HepG2 (cell line): ENCODE measurements around the gene PAPOLA. TPM values are rescaled to one million over a fixed set of nuclear protein-coding genes. Genes with fewer than 3 reads are reported as not detected.
A peak's percentile ranks its signal among the peaks of the same experiment; 100 is the strongest.

Experiments used
- KLF9 ChIP-seq: IDR thresholded peaks from 2 replicates; pipeline ENCODE4 v1.6.1; 2016; ENCODE audit warnings: low read depth
- NAIF1 ChIP-seq: sonication (generic); formaldehyde crosslinking; IDR thresholded peaks from 2 replicates; pipeline ENCODE4 v1.5.0; 2020; ENCODE audit warnings: mild to moderate bottlenecking, missing genetic modification reagents, borderline replicate concordance
- RCOR2 ChIP-seq: IDR thresholded peaks from 2 replicates; pipeline ENCODE4 v1.6.1; 2016; ENCODE audit warnings: missing biosample characterization, missing genetic modification reagents
- SALL1 ChIP-seq: sonication (generic); formaldehyde crosslinking; IDR thresholded peaks from 2 replicates; pipeline ENCODE4 v1.8.0; 2022; ENCODE audit warnings: mild to moderate bottlenecking, missing genetic modification reagents
- SMC3 ChIP-seq: IDR thresholded peaks from 2 replicates; pipeline ENCODE4 v1.6.1; 2011; ENCODE audit warnings: low read length, improper control_type of control experiment
- SNAI1 ChIP-seq: sonication (generic); formaldehyde crosslinking; IDR thresholded peaks from 2 replicates; pipeline ENCODE4 v1.5.0; 2020; ENCODE audit warnings: mild to moderate bottlenecking, missing genetic modification reagents, borderline replicate concordance
- SNAPC2 ChIP-seq: sonication (generic); formaldehyde crosslinking; IDR thresholded peaks from 2 replicates; pipeline ENCODE4 v1.8.1; 2022; ENCODE audit warnings: mild to moderate bottlenecking, missing genetic modification reagents
- SNAPC5 ChIP-seq: sonication (generic); formaldehyde crosslinking; IDR thresholded peaks from 2 replicates; pipeline ENCODE4 v1.8.1; 2023; ENCODE audit warnings: mild to moderate bottlenecking, missing genetic modification reagents, borderline replicate concordance
- SOX6 ChIP-seq, 2 experiments: fragments of 450-650 bp in 1 of 2; sonication (generic) in 1 of 2; formaldehyde crosslinking in 1 of 2; IDR thresholded peaks; 2 replicates each; pipeline versions ENCODE4 v1.4.0 to v1.6.1; 2017 to 2020; ENCODE audit warnings: antibody characterized with exemption in 1 of 2, mild to moderate bottlenecking in 1 of 2, missing genetic modification reagents in 1 of 2
- SYNCRIP ChIP-seq: fragments of 200-400 bp; formaldehyde crosslinking; IDR thresholded peaks from 2 replicates; pipeline ENCODE4 v1.6.1; 2018; ENCODE audit warnings: mild to moderate bottlenecking, low read depth, low read length; ENCODE audit not compliant: insufficient read depth
- XRCC5 ChIP-seq: fragments of 200-400 bp; formaldehyde crosslinking; optimal IDR thresholded peaks from 2 replicates; pipeline ENCODE3; 2017; ENCODE audit warnings: mild to moderate bottlenecking, low read length
- ZBTB21 ChIP-seq: sonication (generic); formaldehyde crosslinking; IDR thresholded peaks from 2 replicates; pipeline ENCODE4 v1.4.0; 2020; ENCODE audit warnings: missing genetic modification reagents
- ZMYM2 ChIP-seq: sonication (generic); formaldehyde crosslinking; IDR thresholded peaks from 2 replicates; pipeline ENCODE4 v1.8.0; 2022; ENCODE audit warnings: mild to moderate bottlenecking, missing genetic modification reagents
- ZNF275 ChIP-seq: sonication (generic); formaldehyde crosslinking; IDR thresholded peaks from 2 replicates; pipeline ENCODE4 v1.8.0; 2022; ENCODE audit warnings: missing genetic modification reagents, mild to moderate bottlenecking, inconsistent platforms, borderline replicate concordance
- ZNF317 ChIP-seq: sonication (generic); formaldehyde crosslinking; IDR thresholded peaks from 2 replicates; pipeline ENCODE4 v1.5.0; 2020; ENCODE audit warnings: mild to moderate bottlenecking, missing genetic modification reagents
- ZNF598 ChIP-seq: sonication (generic); formaldehyde crosslinking; IDR thresholded peaks from 2 replicates; pipeline ENCODE4 v1.5.1; 2020; ENCODE audit warnings: mild to moderate bottlenecking, missing genetic modification reagents, borderline replicate concordance
- polyA plus RNA-seq, 8 experiments: library from polyadenylated mRNA; depleted of rRNA in 3 of 8; stranded (reverse) in 7 of 8; unstranded in 1 of 8; fragments of >200 nt; fragmentation: Illumina TruSeq in 4 of 8; extraction: Trizol in 4 of 8; gene quantifications; 2 replicates each; pipeline versions ENCODE4 v1.2.1 to v1.2.3, GENCODE V29; 2011 to 2016; ENCODE audit warnings: low read depth in 4 of 8, missing spikeins in 1 of 8, mixed read lengths in 1 of 8; ENCODE audit not compliant: insufficient read depth in 1 of 8
- total RNA-seq, 5 experiments: library from RNA; depleted of rRNA; stranded (reverse); fragments of >200 nt; fragmentation: Illumina TruSeq; extraction: Trizol; gene quantifications; 2 replicates each; pipeline ENCODE4 v1.2.3, GENCODE V29; 2016; ENCODE audit warnings: low read depth in 1 of 5
- TF ChIP-seq, protein P1 (sequence below): sonication (generic); formaldehyde crosslinking; IDR thresholded peaks from 2 replicates; pipeline ENCODE4 v1.4.0; 2020; ENCODE audit warnings: missing genetic modification reagents
- TF ChIP-seq, protein P2 (sequence below): sonication (generic); formaldehyde crosslinking; IDR thresholded peaks from 2 replicates; pipeline ENCODE4 v1.5.0; 2020; ENCODE audit warnings: mild to moderate bottlenecking, missing genetic modification reagents, borderline replicate concordance

PAPOLA gene
- total and polyA plus RNA-seq, 2 of the 13 experiments (the other 11 are each of a cell fraction or from before 2014, with no cell fraction given), result 103 to 151 TPM

DNA sequence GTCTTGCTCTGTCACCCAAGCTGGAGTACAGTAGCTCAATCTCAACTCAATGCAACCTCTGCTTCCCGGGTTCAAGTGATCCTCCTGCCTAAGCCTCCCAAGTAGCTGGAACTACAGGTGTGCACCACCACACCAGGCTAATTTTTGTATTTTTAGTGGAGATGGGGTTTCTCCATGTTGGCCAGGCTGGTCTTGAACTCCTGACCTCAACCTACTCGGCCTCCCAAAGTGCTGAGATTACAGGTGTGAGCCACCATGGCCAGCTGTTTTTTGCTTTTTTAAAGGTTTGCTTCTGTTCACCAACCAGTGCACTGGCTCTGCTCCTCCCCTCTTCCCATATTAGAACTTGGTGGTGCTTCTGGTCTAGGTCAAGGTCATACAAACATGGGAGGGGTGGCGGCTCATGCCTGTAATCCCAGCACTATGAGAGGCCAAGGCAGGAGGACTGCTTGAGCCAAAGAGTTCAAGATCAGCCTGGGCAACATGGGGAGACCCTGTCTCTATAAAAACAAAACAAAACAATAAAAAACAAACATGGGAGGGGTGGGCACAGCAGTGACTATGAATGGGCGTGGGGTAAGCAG is 20.4 kb upstream of the PAPOLA start (continued):
- TF ChIP-seq SOX6 (IDR thresholded peaks at IDR 0.05) (no peak), SOX6 (CRISPR knock-in tag; IDR thresholded peaks at IDR 0.05) (no peak), SALL1 (CRISPR knock-in tag) (peak; percentile 50; the same call in 1 of the 2 replicates), ZNF317 (CRISPR knock-in tag) (no peak), SYNCRIP (no peak), RCOR2 (CRISPR knock-in tag) (no peak), NAIF1 (no peak), SNAPC2 (CRISPR knock-in tag) (no peak), SNAPC5 (no peak), ZNF275 (CRISPR knock-in tag) (no peak), ZMYM2 (CRISPR knock-in tag) (peak; percentile 47; the same call in 1 of the 2 replicates), ZBTB21 (CRISPR knock-in tag) (no peak), SMC3 (no peak), ZNF598 (no peak), SNAI1 (CRISPR knock-in tag) (no peak), XRCC5 (no peak), KLF9 (CRISPR knock-in tag) (no peak)
- TF ChIP-seq, protein P1, sequence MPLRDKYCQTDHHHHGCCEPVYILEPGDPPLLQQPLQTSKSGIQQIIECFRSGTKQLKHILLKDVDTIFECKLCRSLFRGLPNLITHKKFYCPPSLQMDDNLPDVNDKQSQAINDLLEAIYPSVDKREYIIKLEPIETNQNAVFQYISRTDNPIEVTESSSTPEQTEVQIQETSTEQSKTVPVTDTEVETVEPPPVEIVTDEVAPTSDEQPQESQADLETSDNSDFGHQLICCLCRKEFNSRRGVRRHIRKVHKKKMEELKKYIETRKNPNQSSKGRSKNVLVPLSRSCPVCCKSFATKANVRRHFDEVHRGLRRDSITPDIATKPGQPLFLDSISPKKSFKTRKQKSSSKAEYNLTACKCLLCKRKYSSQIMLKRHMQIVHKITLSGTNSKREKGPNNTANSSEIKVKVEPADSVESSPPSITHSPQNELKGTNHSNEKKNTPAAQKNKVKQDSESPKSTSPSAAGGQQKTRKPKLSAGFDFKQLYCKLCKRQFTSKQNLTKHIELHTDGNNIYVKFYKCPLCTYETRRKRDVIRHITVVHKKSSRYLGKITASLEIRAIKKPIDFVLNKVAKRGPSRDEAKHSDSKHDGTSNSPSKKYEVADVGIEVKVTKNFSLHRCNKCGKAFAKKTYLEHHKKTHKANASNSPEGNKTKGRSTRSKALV, result no peak
- TF ChIP-seq, protein P2, sequence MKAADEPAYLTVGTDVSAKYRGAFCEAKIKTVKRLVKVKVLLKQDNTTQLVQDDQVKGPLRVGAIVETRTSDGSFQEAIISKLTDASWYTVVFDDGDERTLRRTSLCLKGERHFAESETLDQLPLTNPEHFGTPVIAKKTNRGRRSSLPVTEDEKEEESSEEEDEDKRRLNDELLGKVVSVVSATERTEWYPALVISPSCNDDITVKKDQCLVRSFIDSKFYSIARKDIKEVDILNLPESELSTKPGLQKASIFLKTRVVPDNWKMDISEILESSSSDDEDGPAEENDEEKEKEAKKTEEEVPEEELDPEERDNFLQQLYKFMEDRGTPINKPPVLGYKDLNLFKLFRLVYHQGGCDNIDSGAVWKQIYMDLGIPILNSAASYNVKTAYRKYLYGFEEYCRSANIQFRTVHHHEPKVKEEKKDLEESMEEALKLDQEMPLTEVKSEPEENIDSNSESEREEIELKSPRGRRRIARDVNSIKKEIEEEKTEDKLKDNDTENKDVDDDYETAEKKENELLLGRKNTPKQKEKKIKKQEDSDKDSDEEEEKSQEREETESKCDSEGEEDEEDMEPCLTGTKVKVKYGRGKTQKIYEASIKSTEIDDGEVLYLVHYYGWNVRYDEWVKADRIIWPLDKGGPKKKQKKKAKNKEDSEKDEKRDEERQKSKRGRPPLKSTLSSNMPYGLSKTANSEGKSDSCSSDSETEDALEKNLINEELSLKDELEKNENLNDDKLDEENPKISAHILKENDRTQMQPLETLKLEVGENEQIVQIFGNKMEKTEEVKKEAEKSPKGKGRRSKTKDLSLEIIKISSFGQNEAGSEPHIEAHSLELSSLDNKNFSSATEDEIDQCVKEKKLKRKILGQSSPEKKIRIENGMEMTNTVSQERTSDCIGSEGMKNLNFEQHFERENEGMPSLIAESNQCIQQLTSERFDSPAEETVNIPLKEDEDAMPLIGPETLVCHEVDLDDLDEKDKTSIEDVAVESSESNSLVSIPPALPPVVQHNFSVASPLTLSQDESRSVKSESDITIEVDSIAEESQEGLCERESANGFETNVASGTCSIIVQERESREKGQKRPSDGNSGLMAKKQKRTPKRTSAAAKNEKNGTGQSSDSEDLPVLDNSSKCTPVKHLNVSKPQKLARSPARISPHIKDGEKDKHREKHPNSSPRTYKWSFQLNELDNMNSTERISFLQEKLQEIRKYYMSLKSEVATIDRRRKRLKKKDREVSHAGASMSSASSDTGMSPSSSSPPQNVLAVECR (CRISPR knock-in tag), result no peak
